Measurements from ENCODE around the gene ZMYND19. TPM values are rescaled to one million over a fixed set of nuclear protein-coding genes. Genes with fewer than 3 reads are reported as not detected.

The ZMYND19 gene
- total and polyA plus RNA-seq, 12 donors, result 5.2 to 33.5 (median 17.9) TPM

- peak overlapping the region in 2 of 5 donors; percentile 23 to 78 for H3K27ac ChIP-seq
- peaks cover 0 to 20% of the 10 kb centered on the region in 2 donors for H3K36me3 ChIP-seq (replicated peaks in 1 of 2)
- WGBS, 4 donors, result 67 to 81% (median 77%) methylated on average over 5 to 8 of the region's 8 CpGs; no CpG with 5 or more reads in 1 of the 4 donors
- no peaks in the 10 kb centered on the region for H3K9me3 ChIP-seq (replicated peaks in 1 of 3)
- DNase-seq, result no peak
- no peak overlapping the region for H3K4me3 ChIP-seq
- intact Hi-C loops (cut with DNase I), result no loop called here
- peaks cover 23 to 48% of the 10 kb centered on the region in 2 donors for H3K4me1 ChIP-seq (replicated peaks in 1 of 2)
- TF ChIP-seq CTCF (IDR thresholded peaks at IDR 0.05) (no peak), POLR2A (IDR thresholded peaks at IDR 0.05) (no peak)
- no peaks in the 10 kb centered on the region for H3K27me3 ChIP-seq
Measured at GRCh38 chr9:137612741-137613142, 22.4 kb upstream of the ZMYND19 start.

- Histone ChIP-seq H3K27me3 (no peaks in the 10 kb centered on the region), H3K9me3 (replicated peaks in 1 of 3) (no peaks in the 10 kb centered on the region), H3K36me3 (replicated peaks in 1 of 2) (peaks cover 0 to 20% of the 10 kb centered on the region in 2 donors), H3K27ac (peak overlapping the region in 3 of 5 donors; percentile 12 to 78 (median 34)), H3K4me1 (replicated peaks in 1 of 2) (peaks cover 20 to 47% of the 10 kb centered on the region in 2 donors), H3K4me3 (no peak overlapping the region)
- DNase-seq, result peak in 5 of 7 donors; percentile 56 to 66 (median 61)
- TF ChIP-seq CTCF (IDR thresholded peaks at IDR 0.05) (no peak), POLR2A (IDR thresholded peaks at IDR 0.05) (no peak)
- WGBS, 4 donors, result 39 to 69% (median 46%) methylated on average over 6 to 21 of the region's 21 CpGs
- intact Hi-C loops (cut with DNase I), result no loop called here
Measured at GRCh38 chr9:137611623-137612609, 21.6 kb upstream of the ZMYND19 start.

- 74 to 87% (median 80%) methylated on average over 6 of the region's 6 CpGs for WGBS, 4 donors
- TF ChIP-seq POLR2A (IDR thresholded peaks at IDR 0.05), result no peak
- TF ChIP-seq CTCF (IDR thresholded peaks at IDR 0.05), result no peak
- intact Hi-C loops (cut with DNase I), result no loop called here
- H3K36me3 ChIP-seq (replicated peaks in 1 of 2), result peaks cover 0 to 20% of the 10 kb centered on the region in 2 donors
- H3K27me3 ChIP-seq, result no peaks in the 10 kb centered on the region
- H3K27ac ChIP-seq, result no peak overlapping the region
- H3K9me3 ChIP-seq (replicated peaks in 1 of 3), result no peaks in the 10 kb centered on the region
- H3K4me1 ChIP-seq (replicated peaks in 1 of 2), result peaks cover 29 to 45% of the 10 kb centered on the region in 2 donors
- DNase-seq, result no peak
- H3K4me3 ChIP-seq, result no peak overlapping the region
Measured at GRCh38 chr9:137610944-137611343, 20.6 kb upstream of the ZMYND19 start.

- WGBS, 4 donors, result 38 to 64% (median 43%) methylated on average over 8 to 17 of the region's 17 CpGs
- no peaks in the 10 kb centered on the region for H3K36me3 ChIP-seq (replicated peaks in 1 of 2)
- H3K4me3 ChIP-seq, result peak overlapping the region in 1 of 4 donors; percentile 98
- H3K9me3 ChIP-seq (replicated peaks in 1 of 3), result no peaks in the 10 kb centered on the region
- H3K27ac ChIP-seq, result peak overlapping the region in 1 of 5 donors; percentile 29
- intact Hi-C loops (cut with DNase I), result no loop called here
- H3K27me3 ChIP-seq, result no peaks in the 10 kb centered on the region
- peak in 2 of 7 donors; percentile 37 to 51 for DNase-seq
- TF ChIP-seq POLR2A (IDR thresholded peaks at IDR 0.05) (no peak), CTCF (IDR thresholded peaks at IDR 0.05) (no peak)
- peaks cover 14 to 24% of the 10 kb centered on the region in 2 donors for H3K4me1 ChIP-seq (replicated peaks in 1 of 2)
Measured at GRCh38 chr9:137607141-137607857, 17.0 kb upstream of the ZMYND19 start.

All from adrenal gland (tissue), 12 donors.